Endothelial cell of umbilical vein (primary cell): Measurements from ENCODE around the gene MIB1. TPM values are rescaled to one million over a fixed set of nuclear protein-coding genes. Genes with fewer than 3 reads are reported as not detected.

Source experiments
- BruUV-seq: library from RNA; stranded (reverse); fragments of 400-500 nt; replicated peaks from 2 replicates; lab custom pipeline; 2021; lab: Mats Ljungman, UMichigan
- CTCF ChIA-PET: fragments of 300-600, 350-600 bp; sonication (Branson Sonifier 250); formaldehyde crosslinking; loops from one replicate; lab custom pipeline; 2021; ENCODE audit warnings: antibody characterized with exemption, inconsistent platforms; lab: Charles Lee
- POLR2A ChIA-PET: fragments of 300-600, 350-600 bp; sonication (Branson Sonifier 250); formaldehyde crosslinking; loops from one replicate; lab custom pipeline; 2021; ENCODE audit warnings: antibody characterized with exemption, inconsistent platforms; lab: Charles Lee
- DNase-seq: peaks from one replicate; pipeline ENCODE4 v3.0.0-alpha.2; 2011; ENCODE audit warnings: low read depth, low spot score
- FAIRE-seq: peaks from 2 replicates; lab custom pipeline; 2011; peaks lifted over from hg19 to GRCh38; lab: Jason Lieb, UNC
- H2AFZ ChIP-seq: 2 replicates; pipeline ENCODE4 v1.6.0; 2012; ENCODE audit warnings: low read depth, low read length, control low read depth, inconsistent platforms
- H3K27ac ChIP-seq: 2 replicates; pipeline ENCODE4 v1.5.1; 2011; ENCODE audit warnings: low read depth, mild to moderate bottlenecking, control low read depth, low read length, moderate library complexity; ENCODE audit not compliant: insufficient read depth
- H3K27me3 ChIP-seq, 2 experiments: 2 replicates each; pipeline versions ENCODE4 v1.6.0 to v1.6.1; 2011; ENCODE audit warnings: low read length in 2 of 2, mixed read lengths in 1 of 2; ENCODE audit not compliant: control insufficient read depth in 2 of 2, insufficient read depth in 2 of 2
- H3K36me3 ChIP-seq, 2 experiments: 2 replicates in 1 of 2; 3 replicates in 1 of 2; pipeline ENCODE4 v1.5.1; 2011; ENCODE audit warnings: low read length in 2 of 2, mild to moderate bottlenecking in 1 of 2, moderate library complexity in 1 of 2; ENCODE audit not compliant: control insufficient read depth in 2 of 2, insufficient read depth in 2 of 2; ENCODE audit errors: extremely low read depth in 1 of 2
- H3K4me1 ChIP-seq: 3 replicates; pipeline ENCODE4 v1.5.1; 2011; ENCODE audit warnings: mild to moderate bottlenecking, low read length; ENCODE audit not compliant: control insufficient read depth, insufficient read depth; ENCODE audit errors: extremely low read depth
- H3K4me2 ChIP-seq: 2 replicates; pipeline ENCODE4 v1.6.1; 2011; ENCODE audit warnings: low read length, control low read depth, mixed read lengths; ENCODE audit not compliant: insufficient read depth
- H3K4me3 ChIP-seq, 3 experiments: fragments of 200-600 bp in 1 of 3; sonication (generic), shearing (Covaris generic) in 1 of 3; replicated peaks in 1 of 3; 2 replicates each; pipeline ENCODE4 v1.5.1; 2011 to 2016; ENCODE audit warnings: control low read depth in 3 of 3, low read length in 3 of 3, mild to moderate bottlenecking in 2 of 3, inconsistent platforms in 1 of 3, low read depth in 1 of 3, moderate library complexity in 1 of 3; ENCODE audit not compliant: insufficient read depth in 1 of 3
- H3K79me2 ChIP-seq: 2 replicates; pipeline ENCODE4 v1.6.0; 2012; ENCODE audit warnings: low read length, inconsistent platforms; ENCODE audit not compliant: control insufficient read depth, insufficient read depth
- H3K9ac ChIP-seq: replicated peaks from 2 replicates; pipeline ENCODE3; 2011; ENCODE audit warnings: low read length, control low read depth; ENCODE audit not compliant: insufficient read depth; ENCODE audit errors: extremely low read depth
- H3K9me1 ChIP-seq: replicated peaks from 3 replicates; pipeline ENCODE4 v1.6.0; 2011; ENCODE audit warnings: mild to moderate bottlenecking, low read length; ENCODE audit not compliant: control insufficient read depth, insufficient read depth; ENCODE audit errors: extremely low read depth
- H3K9me3 ChIP-seq: replicated peaks from 2 replicates; pipeline ENCODE4 v1.5.1; 2012; ENCODE audit warnings: low read length, inconsistent platforms; ENCODE audit not compliant: control insufficient read depth, insufficient read depth
- H4K20me1 ChIP-seq: replicated peaks from 2 replicates; pipeline ENCODE3; 2011; ENCODE audit warnings: mild to moderate bottlenecking, low read length; ENCODE audit not compliant: control insufficient read depth, insufficient read depth; ENCODE audit errors: extremely low read depth
- EZH2 ChIP-seq: IDR thresholded peaks from 2 replicates; pipeline ENCODE4 v1.6.1; 2012; ENCODE audit warnings: borderline replicate concordance, low read depth, mild to moderate bottlenecking, moderate library complexity, low read length, inconsistent platforms; ENCODE audit not compliant: severe bottlenecking
- FOS ChIP-seq: IDR thresholded peaks from 2 replicates; pipeline ENCODE4 v1.6.1; 2011; ENCODE audit warnings: mild to moderate bottlenecking, low read length, moderate library complexity, borderline replicate concordance; ENCODE audit not compliant: insufficient read depth
- GATA2 ChIP-seq: IDR thresholded peaks from 2 replicates; pipeline ENCODE4 v1.7.0; 2011; ENCODE audit warnings: low read depth, mild to moderate bottlenecking, moderate library complexity, mixed read lengths, low read length; ENCODE audit not compliant: insufficient read length, insufficient read depth
- JUN ChIP-seq: IDR thresholded peaks from 2 replicates; pipeline ENCODE4 v1.6.1; 2011; ENCODE audit warnings: borderline replicate concordance, low read depth; ENCODE audit not compliant: insufficient read length, insufficient read depth
- MYC ChIP-seq: IDR thresholded peaks from one replicate; pipeline ENCODE4 v1.6.1; 2011; ENCODE audit warnings: mild to moderate bottlenecking, low read depth, low read length
- POLR2A ChIP-seq: IDR thresholded peaks from 2 replicates; pipeline ENCODE4 v1.6.1; 2012; ENCODE audit warnings: low read depth, mild to moderate bottlenecking, control low read depth, low read length
- POLR2AphosphoS5 ChIP-seq: IDR thresholded peaks from 2 replicates; pipeline ENCODE4 v1.6.1; 2012; ENCODE audit warnings: low read depth, mild to moderate bottlenecking, control low read depth, low read length, moderate library complexity; ENCODE audit not compliant: insufficient read depth
- dilution Hi-C: fragments of 300-500 bp; cut with MboI; formaldehyde crosslinking; loops from one replicate; pipeline ENCODE4 v1.15.0; 2019; ENCODE audit warnings: low sequenced_read_pairs; ENCODE audit not compliant: extremely low pct_ligation_motif_present
- intact Hi-C: fragments of 100-400 bp; cut with micrococcal nuclease; formaldehyde crosslinking; loops from one replicate; pipeline ENCODE4 v1.10.0; 2022
- polyA plus RNA-seq, 4 experiments: library from polyadenylated mRNA; depleted of rRNA in 3 of 4; stranded (reverse) in 3 of 4; unstranded in 1 of 4; fragments of >200 nt; gene quantifications; 2 replicates each; pipeline versions ENCODE4 v1.2.1 to v1.2.3, GENCODE V29; 2011 to 2012; ENCODE audit warnings: missing spikeins in 1 of 4
- total RNA-seq: library from RNA; stranded (reverse); gene quantifications from 2 replicates; pipeline ENCODE4 v1.2.3, GENCODE V29; 2021
- TF ChIP-seq, protein P1 (sequence below), 2 donors: IDR thresholded peaks; 1 replicate in 1 of 2; 2 replicates in 1 of 2; pipeline ENCODE4 v1.5.1; 2011; ENCODE audit warnings: low read length in 2 of 2, mild to moderate bottlenecking in 2 of 2, moderate library complexity in 2 of 2, control low read depth in 1 of 2, inconsistent platforms in 1 of 2, low read depth in 1 of 2; ENCODE audit not compliant: insufficient read depth in 1 of 2; ENCODE audit errors: extremely low read depth in 1 of 2
- TF ChIP-seq, protein P2 (sequence below): IDR thresholded peaks from 2 replicates; pipeline ENCODE4 v1.6.1; 2011; ENCODE audit not compliant: insufficient read depth, insufficient read length

Gene MIB1
- total and polyA plus RNA-seq, 2 donors (not counting 3 experiments of a cell fraction or from before 2014, with no cell fraction given): 6.3 to 37.5 TPM

DNA sequence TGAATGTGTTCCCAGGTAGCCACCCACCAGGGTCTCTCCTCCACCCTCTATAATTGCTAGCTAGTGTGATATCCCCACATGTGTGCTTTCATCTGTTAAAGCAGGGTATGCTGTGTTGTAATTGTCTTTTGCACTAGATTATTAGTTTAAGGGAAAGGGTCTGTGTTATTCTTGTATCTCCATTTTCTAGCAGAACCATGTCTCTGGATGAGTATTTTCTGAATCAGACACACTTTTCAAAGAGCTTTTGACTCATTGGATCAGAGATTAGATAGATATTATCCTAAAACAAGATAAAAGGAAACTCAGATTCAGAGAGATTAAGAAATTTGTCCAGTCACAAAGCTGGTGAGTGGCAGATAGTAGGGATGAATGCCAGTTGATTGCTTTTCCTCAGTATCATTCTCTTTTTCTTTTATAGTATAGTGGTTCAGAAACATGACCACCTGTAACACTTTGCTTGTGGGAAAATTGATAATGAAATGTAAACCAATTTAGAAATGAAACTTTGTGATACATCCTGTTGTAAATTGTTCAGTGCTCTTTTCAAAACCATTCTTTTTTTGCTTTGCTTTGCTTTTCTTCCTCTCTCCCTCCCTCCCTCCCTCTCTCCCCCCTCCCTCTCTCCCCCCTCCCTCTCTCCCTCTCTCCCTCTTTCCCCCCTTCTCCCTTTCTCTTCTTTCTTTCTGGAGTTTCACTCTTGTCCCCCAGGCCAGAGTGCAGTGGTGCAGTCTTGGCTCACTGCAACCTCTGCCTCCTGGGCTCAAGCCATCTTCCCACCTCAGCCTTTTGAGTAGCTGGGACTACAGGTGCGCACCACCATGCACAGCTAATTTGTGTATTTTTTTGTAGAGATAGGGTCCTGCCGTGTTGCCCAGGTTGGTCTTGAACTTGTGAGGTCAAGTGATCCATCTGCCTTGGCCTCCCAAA, 7.4 kb downstream of the MIB1 start:
- ChIA-PET POLR2A (interaction anchor here (0.7 kb wide), 1 partner anchor 67 kb away, joined by 9 read pairs; no protein-coding TSS in a partner anchor), CTCF (no interaction called here)
- Histone ChIP-seq H2AFZ (no peak overlapping the region), H3K36me3 (no peaks in the 10 kb centered on the region), H3K9me3 (no peaks in the 10 kb centered on the region), H3K79me2 (peaks cover 66% of the 10 kb centered on the region), H3K4me2 (no peak overlapping the region), H3K27ac (no peak overlapping the region), H3K4me3 (no peak overlapping the region), H3K27me3 (no peaks in the 10 kb centered on the region), H3K4me1 (peaks cover 3% of the 10 kb centered on the region), H3K9me1 (no peaks in the 10 kb centered on the region), H4K20me1 (peaks cover 3% of the 10 kb centered on the region), H3K9ac (no peak overlapping the region)
- no peak for DNase-seq
- dilution Hi-C loops (no loop called here), intact Hi-C loops (no loop called here)
- no TSS peak for BruUV-seq
- no peak for FAIRE-seq
- TF ChIP-seq, protein P1, sequence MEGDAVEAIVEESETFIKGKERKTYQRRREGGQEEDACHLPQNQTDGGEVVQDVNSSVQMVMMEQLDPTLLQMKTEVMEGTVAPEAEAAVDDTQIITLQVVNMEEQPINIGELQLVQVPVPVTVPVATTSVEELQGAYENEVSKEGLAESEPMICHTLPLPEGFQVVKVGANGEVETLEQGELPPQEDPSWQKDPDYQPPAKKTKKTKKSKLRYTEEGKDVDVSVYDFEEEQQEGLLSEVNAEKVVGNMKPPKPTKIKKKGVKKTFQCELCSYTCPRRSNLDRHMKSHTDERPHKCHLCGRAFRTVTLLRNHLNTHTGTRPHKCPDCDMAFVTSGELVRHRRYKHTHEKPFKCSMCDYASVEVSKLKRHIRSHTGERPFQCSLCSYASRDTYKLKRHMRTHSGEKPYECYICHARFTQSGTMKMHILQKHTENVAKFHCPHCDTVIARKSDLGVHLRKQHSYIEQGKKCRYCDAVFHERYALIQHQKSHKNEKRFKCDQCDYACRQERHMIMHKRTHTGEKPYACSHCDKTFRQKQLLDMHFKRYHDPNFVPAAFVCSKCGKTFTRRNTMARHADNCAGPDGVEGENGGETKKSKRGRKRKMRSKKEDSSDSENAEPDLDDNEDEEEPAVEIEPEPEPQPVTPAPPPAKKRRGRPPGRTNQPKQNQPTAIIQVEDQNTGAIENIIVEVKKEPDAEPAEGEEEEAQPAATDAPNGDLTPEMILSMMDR (IDR thresholded peaks at IDR 0.05; ENCODE audit: extremely low read depth in 1 of 2, insufficient read depth in 1 of 2, low read depth in 1 of 2, low read length in 2 of 2): no peak
- TF ChIP-seq JUN (no peak), POLR2A (no peak), FOS (no peak), POLR2AphosphoS5 (no peak), GATA2 (no peak), MYC (no peak), EZH2 (no peak)
- TF ChIP-seq, protein P2, sequence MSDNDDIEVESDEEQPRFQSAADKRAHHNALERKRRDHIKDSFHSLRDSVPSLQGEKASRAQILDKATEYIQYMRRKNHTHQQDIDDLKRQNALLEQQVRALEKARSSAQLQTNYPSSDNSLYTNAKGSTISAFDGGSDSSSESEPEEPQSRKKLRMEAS: no peak
